ENCODE measurements around the gene ARHGEF12.

ARHGEF12 gene

GRCh38 chr11:120389693-120390584 lies 53.7 kb downstream of the ARHGEF12 start:
- no peaks in the 10 kb centered on the region for H3K27me3 ChIP-seq (ENCODE audit: insufficient read depth, poor library complexity, severe bottlenecking)
- H3K4me3 ChIP-seq (ENCODE audit: severe bottlenecking) = no peak overlapping the region
- H3K4me1 ChIP-seq (ENCODE audit: insufficient read depth, poor library complexity, severe bottlenecking) = peaks cover 35% of the 10 kb centered on the region
- peak; percentile 51; the same call in 2 of the 3 replicates for ATAC-seq (ENCODE audit: low read depth)
- H3K9me3 ChIP-seq (ENCODE audit: severe bottlenecking) = peaks cover 4% of the 10 kb centered on the region
- no peak for DNase-seq (ENCODE audit: low spot score)
- TF ChIP-seq CTCF (IDR thresholded peaks at IDR 0.05; ENCODE audit: poor library complexity, severe bottlenecking) = no peak
- 0 out of 2 replicates have a peak, but pooled peaks cover 4% of the 10 kb centered on the region for H3K36me3 ChIP-seq (ENCODE audit: low read depth)
- H3K27ac ChIP-seq (ENCODE audit: poor library complexity, severe bottlenecking) = peak overlapping the region; percentile 34

DNA sequence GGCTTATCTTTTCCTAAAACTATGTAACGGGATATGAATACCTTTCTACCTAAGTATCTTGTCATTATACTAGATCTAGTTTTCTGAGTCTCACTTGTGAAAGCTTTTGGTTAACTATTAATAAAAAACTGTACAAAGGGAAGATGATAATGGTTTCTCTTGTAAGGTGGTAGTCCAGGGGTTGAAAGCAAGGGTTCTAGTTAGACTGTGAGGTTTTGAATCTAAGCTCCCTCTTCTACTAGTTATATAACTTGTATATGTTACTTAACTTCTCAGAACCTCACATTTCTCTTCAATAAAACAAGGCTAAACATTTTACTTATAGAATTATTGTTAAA lies 54.3 kb downstream of the ARHGEF12 start:
- no peak for ATAC-seq (ENCODE audit: low read depth)
- H3K27ac ChIP-seq (ENCODE audit: poor library complexity, severe bottlenecking) = peak overlapping the region; percentile 34

DNA sequence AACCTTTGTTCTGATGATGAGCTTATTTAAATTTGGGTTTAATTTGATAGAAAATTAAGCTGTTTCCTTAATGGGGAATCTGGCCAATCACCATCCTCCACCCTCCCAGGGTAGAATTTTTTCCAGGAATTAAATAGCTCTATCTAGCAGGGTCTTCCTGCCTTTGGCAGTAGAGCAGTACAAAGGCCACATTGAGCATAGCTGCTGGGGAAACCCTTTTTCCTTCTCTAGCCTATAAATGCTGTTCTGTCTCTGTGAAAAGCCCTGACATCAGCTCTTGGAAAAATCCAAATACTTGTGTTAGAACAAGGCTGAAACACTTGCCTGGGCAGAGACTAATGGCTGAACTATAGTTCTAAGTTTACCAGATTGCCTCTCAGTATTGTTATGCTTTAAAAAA lies 55.1 kb downstream of the ARHGEF12 start:
- no peak for TF ChIP-seq CTCF (IDR thresholded peaks at IDR 0.05; ENCODE audit: poor library complexity, severe bottlenecking)
- peaks cover 4% of the 10 kb centered on the region for H3K9me3 ChIP-seq (ENCODE audit: severe bottlenecking)
- H3K36me3 ChIP-seq (ENCODE audit: low read depth) = 0 out of 2 replicates have a peak, but pooled peaks cover 4% of the 10 kb centered on the region
- H3K27ac ChIP-seq (ENCODE audit: poor library complexity, severe bottlenecking) = peak overlapping the region; percentile 34
- H3K27me3 ChIP-seq (ENCODE audit: insufficient read depth, poor library complexity, severe bottlenecking) = no peaks in the 10 kb centered on the region
- no peak overlapping the region for H3K4me3 ChIP-seq (ENCODE audit: severe bottlenecking)
- ATAC-seq (ENCODE audit: low read depth) = no peak
- peaks cover 30% of the 10 kb centered on the region for H3K4me1 ChIP-seq (ENCODE audit: insufficient read depth, poor library complexity, severe bottlenecking)
- DNase-seq (ENCODE audit: low spot score) = no peak

More for the DNA sequence above, 54.3 kb downstream of the ARHGEF12 start:
- Histone ChIP-seq H3K9me3 (ENCODE audit: severe bottlenecking) (peaks cover 4% of the 10 kb centered on the region), H3K27me3 (ENCODE audit: insufficient read depth, poor library complexity, severe bottlenecking) (no peaks in the 10 kb centered on the region), H3K4me1 (ENCODE audit: insufficient read depth, poor library complexity, severe bottlenecking) (peaks cover 35% of the 10 kb centered on the region), H3K4me3 (ENCODE audit: severe bottlenecking) (no peak overlapping the region), H3K36me3 (ENCODE audit: low read depth) (0 out of 2 replicates have a peak, but pooled peaks cover 4% of the 10 kb centered on the region)
- DNase-seq (ENCODE audit: low spot score) = no peak
- TF ChIP-seq CTCF (IDR thresholded peaks at IDR 0.05; ENCODE audit: poor library complexity, severe bottlenecking) = no peak

- Histone ChIP-seq H3K27me3 (ENCODE audit: insufficient read depth, poor library complexity, severe bottlenecking) (no peaks in the 10 kb centered on the region), H3K27ac (ENCODE audit: poor library complexity, severe bottlenecking) (peak overlapping the region; percentile 34), H3K9me3 (ENCODE audit: severe bottlenecking) (peaks cover 4% of the 10 kb centered on the region), H3K36me3 (ENCODE audit: low read depth) (0 out of 2 replicates have a peak, but pooled peaks cover 4% of the 10 kb centered on the region), H3K4me1 (ENCODE audit: insufficient read depth, poor library complexity, severe bottlenecking) (peaks cover 30% of the 10 kb centered on the region), H3K4me3 (ENCODE audit: severe bottlenecking) (no peak overlapping the region)
- no peak for TF ChIP-seq CTCF (IDR thresholded peaks at IDR 0.05; ENCODE audit: poor library complexity, severe bottlenecking)
- no peak for ATAC-seq (ENCODE audit: low read depth)
- DNase-seq (ENCODE audit: low spot score) = no peak
Measured at GRCh38 chr11:120391854-120392253, 55.6 kb downstream of the ARHGEF12 start.

- ATAC-seq (ENCODE audit: low read depth) (no peak), DNase-seq (ENCODE audit: low spot score) (no peak)
- Histone ChIP-seq H3K4me1 (ENCODE audit: insufficient read depth, poor library complexity, severe bottlenecking) (peaks cover 28% of the 10 kb centered on the region), H3K36me3 (ENCODE audit: low read depth) (0 out of 2 replicates have a peak, but pooled peaks cover 4% of the 10 kb centered on the region), H3K27me3 (ENCODE audit: insufficient read depth, poor library complexity, severe bottlenecking) (no peaks in the 10 kb centered on the region), H3K9me3 (ENCODE audit: severe bottlenecking) (peaks cover 4% of the 10 kb centered on the region), H3K4me3 (ENCODE audit: severe bottlenecking) (no peak overlapping the region), H3K27ac (ENCODE audit: poor library complexity, severe bottlenecking) (no peak overlapping the region)
- no peak for TF ChIP-seq CTCF (IDR thresholded peaks at IDR 0.05; ENCODE audit: poor library complexity, severe bottlenecking)
Measured at GRCh38 chr11:120392314-120392713, 56.1 kb downstream of the ARHGEF12 start.

Data from RWPE2 (cell line).